Vagina (tissue), 2 donors: ENCODE results near the gene UBE2V1. TPM values are rescaled to one million over a fixed set of nuclear protein-coding genes. Genes with fewer than 3 reads are reported as not detected.
A peak's percentile ranks its signal among the peaks of the same experiment; 100 is the strongest.

ENCODE experiments used
- DNase-seq, 2 donors: peaks; one replicate each; pipeline ENCODE4 v3.0.0-alpha.2; 2017; ENCODE audit errors: extremely low spot score in 2 of 2
- H3K27ac ChIP-seq: fragments of 200-600 bp; sonication (generic); one replicate; pipeline ENCODE4 v1.5.1; 2019
- H3K27me3 ChIP-seq: fragments of 200-600 bp; sonication (generic); one replicate; pipeline ENCODE4 v1.5.1; 2019
- H3K36me3 ChIP-seq, 2 donors: fragments of 200-600 bp; sonication (generic); one replicate each; pipeline ENCODE4 v1.5.1; 2017 to 2019
- H3K4me1 ChIP-seq: fragments of 200-600 bp; sonication (generic); one replicate; pipeline ENCODE4 v1.5.1; 2019
- H3K4me3 ChIP-seq, 2 donors: fragments of 200-600 bp; sonication (generic); 1 replicate in 1 of 2; 2 replicates in 1 of 2; pipeline ENCODE4 v1.5.1; 2016 to 2019
- H3K9me3 ChIP-seq: fragments of 200-600 bp; sonication (generic); one replicate; pipeline ENCODE4 v1.5.1; 2019
- POLR2A ChIP-seq, 2 donors: fragments of 450-650 bp; IDR thresholded peaks; one replicate each; pipeline ENCODE4 v1.6.1; 2017; ENCODE audit warnings: antibody characterized with exemption in 2 of 2, mild to moderate bottlenecking in 2 of 2, moderate library complexity in 2 of 2
- POLR2AphosphoS5 ChIP-seq, 2 donors: sonication (generic); formaldehyde crosslinking; IDR thresholded peaks; one replicate each; pipeline ENCODE4 v1.9.0; 2017; ENCODE audit warnings: antibody characterized with exemption in 2 of 2, mild to moderate bottlenecking in 2 of 2, low read depth in 1 of 2; ENCODE audit not compliant: insufficient read depth in 1 of 2
- intact Hi-C: fragments of 100-400 bp; cut with DNase I; formaldehyde crosslinking; loops from one replicate; pipeline ENCODE4 v1.15.1; 2023
- total RNA-seq: library from RNA; depleted of rRNA; stranded (reverse); fragments of >200 nt; gene quantifications from one replicate; pipeline ENCODE4 v1.2.3, GENCODE V29; 2016
- TF ChIP-seq, protein P1 (sequence below), 3 experiments: fragments of 450-650 bp in 2 of 3; fragments of 200-600 bp in 1 of 3; sonication (generic) in 1 of 3; IDR thresholded peaks; one replicate each; pipeline ENCODE4 v1.5.1; 2017 to 2019; ENCODE audit warnings: antibody characterized with exemption in 3 of 3, mild to moderate bottlenecking in 2 of 3, moderate library complexity in 2 of 3

The UBE2V1 gene
- total RNA-seq, 1 donor from 2014 or later = 74.2 TPM

DNA sequence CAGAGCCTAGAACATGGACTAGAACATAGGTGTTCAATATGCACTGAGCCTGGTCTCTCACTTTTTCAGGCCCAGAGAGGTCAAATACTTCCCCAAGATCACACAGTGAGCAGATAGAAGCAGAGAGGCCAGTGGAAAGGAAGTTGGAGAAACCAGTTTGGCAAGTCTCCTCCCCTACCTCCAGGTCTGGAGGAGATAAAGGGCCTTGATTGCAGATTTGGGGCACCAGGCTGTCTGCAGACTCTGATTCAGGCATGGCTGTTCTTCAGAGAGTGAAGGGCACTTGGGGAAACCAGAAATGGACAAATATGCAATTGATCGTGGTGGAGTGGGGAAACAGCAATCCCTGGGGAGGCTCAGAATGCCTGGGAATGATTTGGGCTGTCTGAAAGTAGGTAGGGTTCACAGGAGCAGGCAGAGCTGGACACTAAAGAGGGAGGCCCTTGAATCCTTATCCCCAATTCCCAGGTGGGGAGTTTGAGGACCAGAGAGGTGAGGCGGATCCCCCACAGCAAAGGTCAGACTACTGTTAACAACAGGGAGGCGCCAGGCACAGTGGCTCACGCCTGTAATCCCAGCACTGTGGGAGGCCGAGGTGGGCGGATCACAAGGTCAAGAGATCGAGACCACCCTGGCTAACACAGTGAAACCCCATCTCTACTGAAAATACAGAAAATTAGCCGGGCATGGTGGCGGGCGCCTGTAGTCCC is 38.2 kb upstream of the UBE2V1 start:
- H3K9me3 ChIP-seq = no peaks in the 10 kb centered on the region
- H3K36me3 ChIP-seq = peaks cover 0 to 9% of the 10 kb centered on the region in 2 donors
- intact Hi-C loops = no loop called here
- no peaks in the 10 kb centered on the region for H3K27me3 ChIP-seq
- no peak for DNase-seq
- H3K4me3 ChIP-seq = no peak overlapping the region
- TF ChIP-seq POLR2AphosphoS5 (IDR thresholded peaks at IDR 0.05; ENCODE audit: insufficient read depth in 1 of 2, low read depth in 1 of 2) = no peak
- TF ChIP-seq, protein P1, sequence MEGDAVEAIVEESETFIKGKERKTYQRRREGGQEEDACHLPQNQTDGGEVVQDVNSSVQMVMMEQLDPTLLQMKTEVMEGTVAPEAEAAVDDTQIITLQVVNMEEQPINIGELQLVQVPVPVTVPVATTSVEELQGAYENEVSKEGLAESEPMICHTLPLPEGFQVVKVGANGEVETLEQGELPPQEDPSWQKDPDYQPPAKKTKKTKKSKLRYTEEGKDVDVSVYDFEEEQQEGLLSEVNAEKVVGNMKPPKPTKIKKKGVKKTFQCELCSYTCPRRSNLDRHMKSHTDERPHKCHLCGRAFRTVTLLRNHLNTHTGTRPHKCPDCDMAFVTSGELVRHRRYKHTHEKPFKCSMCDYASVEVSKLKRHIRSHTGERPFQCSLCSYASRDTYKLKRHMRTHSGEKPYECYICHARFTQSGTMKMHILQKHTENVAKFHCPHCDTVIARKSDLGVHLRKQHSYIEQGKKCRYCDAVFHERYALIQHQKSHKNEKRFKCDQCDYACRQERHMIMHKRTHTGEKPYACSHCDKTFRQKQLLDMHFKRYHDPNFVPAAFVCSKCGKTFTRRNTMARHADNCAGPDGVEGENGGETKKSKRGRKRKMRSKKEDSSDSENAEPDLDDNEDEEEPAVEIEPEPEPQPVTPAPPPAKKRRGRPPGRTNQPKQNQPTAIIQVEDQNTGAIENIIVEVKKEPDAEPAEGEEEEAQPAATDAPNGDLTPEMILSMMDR (IDR thresholded peaks at IDR 0.05) = no peak
- TF ChIP-seq POLR2A (IDR thresholded peaks at IDR 0.05) = no peak
- H3K4me1 ChIP-seq = peaks cover 75% of the 10 kb centered on the region
- peak overlapping the region; percentile 95 for H3K27ac ChIP-seq

DNA sequence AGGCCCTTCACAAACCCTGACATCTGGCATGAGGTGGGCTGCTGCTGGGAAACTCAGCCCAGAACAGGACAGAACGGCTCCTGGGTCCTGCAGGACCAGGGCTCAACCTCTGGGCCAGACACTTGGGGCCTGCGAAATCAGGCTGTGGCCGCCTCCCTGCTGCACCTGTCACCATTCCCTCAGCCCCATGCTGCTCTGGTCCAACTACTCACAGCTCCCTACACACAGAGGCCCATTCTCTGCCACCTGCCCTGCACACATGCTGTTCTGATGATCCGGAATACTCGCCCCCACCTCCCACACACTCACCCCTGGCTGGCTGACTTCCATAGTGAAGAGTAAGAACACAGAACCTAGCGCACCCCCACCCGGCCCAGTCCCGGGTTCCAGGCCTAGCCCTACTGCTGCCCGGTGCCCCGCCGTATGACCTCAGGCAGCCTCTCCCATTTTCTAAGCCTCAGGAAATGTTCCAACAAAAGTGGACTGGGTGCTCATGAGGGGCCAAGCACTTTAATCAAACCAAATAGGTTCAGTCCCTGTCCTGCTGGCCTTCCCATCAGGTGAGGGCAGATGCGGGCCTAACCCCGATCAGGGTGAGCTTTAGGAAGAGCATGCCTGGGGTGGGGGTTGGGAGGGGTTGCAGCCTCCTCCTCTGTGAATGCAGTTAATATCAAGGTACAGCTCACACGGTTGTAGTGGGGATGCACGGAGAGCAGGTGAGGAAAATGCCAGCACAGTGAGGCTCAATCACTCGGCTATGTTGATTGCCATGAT is 36.7 kb upstream of the UBE2V1 start:
- TF ChIP-seq POLR2AphosphoS5 (IDR thresholded peaks at IDR 0.05; ENCODE audit: insufficient read depth in 1 of 2, low read depth in 1 of 2) = no peak
- TF ChIP-seq POLR2A (IDR thresholded peaks at IDR 0.05) = no peak
- TF ChIP-seq, protein P1 (IDR thresholded peaks at IDR 0.05) = no peak
- DNase-seq = no peak
- Histone ChIP-seq H3K9me3 (no peaks in the 10 kb centered on the region), H3K4me1 (peaks cover 91% of the 10 kb centered on the region), H3K4me3 (no peak overlapping the region), H3K36me3 (peaks cover 0 to 9% of the 10 kb centered on the region in 2 donors), H3K27me3 (no peaks in the 10 kb centered on the region), H3K27ac (peak overlapping the region; percentile 55)
- intact Hi-C loops = no loop called here

DNA sequence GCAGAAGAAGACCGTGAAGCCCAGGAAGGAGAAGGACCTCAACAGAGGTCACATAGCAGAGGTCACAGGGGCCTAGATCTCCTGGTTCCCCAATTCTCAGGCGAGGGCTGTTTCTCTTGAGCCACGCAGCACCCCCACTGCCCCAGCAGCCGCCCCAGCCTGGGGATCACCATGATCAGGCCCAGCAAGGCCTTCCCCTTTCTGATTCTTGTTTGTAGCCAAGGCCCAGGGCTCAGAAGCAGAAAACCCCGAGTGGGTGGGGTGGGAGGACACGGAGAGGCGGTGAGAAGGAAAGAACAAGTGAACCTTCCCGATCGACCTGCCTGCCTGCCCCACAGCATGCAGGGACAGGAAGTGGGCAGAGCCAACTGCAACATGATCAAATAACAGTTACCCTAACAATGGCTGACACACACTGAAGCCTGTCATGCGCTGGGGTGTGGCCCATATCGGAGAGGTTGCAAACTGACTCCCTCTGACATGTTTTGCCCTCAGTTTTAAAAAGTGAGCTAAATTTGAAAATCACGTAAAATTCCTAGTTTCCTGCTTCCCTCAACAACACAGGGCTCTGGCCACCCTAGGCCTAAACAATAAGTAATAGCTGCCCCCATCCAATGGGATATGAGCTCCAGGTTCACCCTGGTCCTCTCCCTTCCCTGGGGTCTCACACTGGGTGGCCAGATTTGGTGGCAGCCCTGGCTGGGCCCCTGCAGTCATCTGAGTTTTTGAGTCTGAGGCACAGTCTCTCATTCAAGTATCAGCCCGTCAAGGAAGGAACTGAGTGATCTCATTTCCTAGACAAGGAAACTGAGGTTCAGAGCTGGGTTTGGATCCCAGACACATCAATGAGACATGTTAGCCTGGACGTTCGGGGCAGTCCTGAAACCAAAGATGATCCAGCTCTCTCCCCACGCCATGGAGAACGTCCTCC is 34.0 kb upstream of the UBE2V1 start:
- no peaks in the 10 kb centered on the region for H3K9me3 ChIP-seq
- no peak overlapping the region for H3K4me3 ChIP-seq
- TF ChIP-seq POLR2AphosphoS5 (IDR thresholded peaks at IDR 0.05; ENCODE audit: insufficient read depth in 1 of 2, low read depth in 1 of 2) (peak; percentile 64 to 82), POLR2A (IDR thresholded peaks at IDR 0.05) (no peak)
- TF ChIP-seq, protein P1 (IDR thresholded peaks at IDR 0.05) = no peak
- H3K36me3 ChIP-seq = peaks cover 0 to 10% of the 10 kb centered on the region in 2 donors
- no peak for DNase-seq
- no peaks in the 10 kb centered on the region for H3K27me3 ChIP-seq
- peak overlapping the region; percentile 88 for H3K27ac ChIP-seq
- H3K4me1 ChIP-seq = peaks cover 89% of the 10 kb centered on the region
- intact Hi-C loops = no loop called here

DNA sequence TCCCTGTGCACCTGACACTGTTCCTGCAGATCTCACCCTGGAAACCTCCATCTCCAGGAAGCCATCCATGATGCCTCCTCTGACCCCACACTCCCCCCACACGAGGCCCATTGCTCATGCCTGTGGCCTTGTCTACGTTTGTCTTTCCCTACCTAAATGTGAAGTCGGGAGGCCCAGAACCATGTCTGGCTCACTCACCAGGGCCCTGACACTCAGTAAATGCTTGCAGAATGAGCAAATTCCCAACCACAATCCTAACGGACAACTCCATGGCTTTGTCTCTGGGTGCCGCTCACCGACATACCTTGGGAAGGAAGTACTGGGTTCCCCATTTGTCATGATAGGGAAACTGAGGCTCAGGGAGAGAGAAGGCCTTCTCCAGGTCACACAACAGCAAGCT is 33.3 kb upstream of the UBE2V1 start:
- H3K9me3 ChIP-seq = no peaks in the 10 kb centered on the region
- H3K4me3 ChIP-seq = no peak overlapping the region
- TF ChIP-seq, protein P1 (IDR thresholded peaks at IDR 0.05) = no peak
- TF ChIP-seq POLR2A (IDR thresholded peaks at IDR 0.05) = no peak
- no peak for TF ChIP-seq POLR2AphosphoS5 (IDR thresholded peaks at IDR 0.05; ENCODE audit: insufficient read depth in 1 of 2, low read depth in 1 of 2)
- H3K27ac ChIP-seq = peak overlapping the region; percentile 88
- H3K36me3 ChIP-seq = peaks cover 0 to 14% of the 10 kb centered on the region in 2 donors
- no peak for DNase-seq
- peaks cover 89% of the 10 kb centered on the region for H3K4me1 ChIP-seq
- intact Hi-C loops = no loop called here
- no peaks in the 10 kb centered on the region for H3K27me3 ChIP-seq
